HEK293T (cell line): ENCODE measurements around the gene TAF1C.

Source experiments
- BHLHE40 ChIP-seq: fragments of 450-650 bp; IDR thresholded peaks from 2 replicates; pipeline ENCODE4 v1.6.1; 2016; ENCODE audit warnings: mild to moderate bottlenecking, moderate library complexity, borderline replicate concordance
- ELF4 ChIP-seq: fragments of 450-650 bp; IDR thresholded peaks from 2 replicates; pipeline ENCODE4 v1.6.1; 2017; ENCODE audit warnings: antibody characterized with exemption
- FOXA1 ChIP-seq: fragments of 450-650 bp; IDR thresholded peaks from 2 replicates; pipeline ENCODE4 v1.6.1; 2016; ENCODE audit warnings: mild to moderate bottlenecking
- FOXK2 ChIP-seq: fragments of 450-650 bp; IDR thresholded peaks from 2 replicates; pipeline ENCODE4 v1.6.1; 2016; ENCODE audit warnings: mild to moderate bottlenecking
- HDGF ChIP-seq: fragments of 450-650 bp; IDR thresholded peaks from 2 replicates; pipeline ENCODE4 v1.6.1; 2017; ENCODE audit warnings: antibody characterized with exemption, borderline replicate concordance
- SP1 ChIP-seq: fragments of 450-650 bp; IDR thresholded peaks from 2 replicates; pipeline ENCODE4 v1.6.1; 2017
- SUZ12 ChIP-seq: fragments of 450-650 bp; IDR thresholded peaks from 2 replicates; pipeline ENCODE4 v1.6.1; 2016; ENCODE audit warnings: mild to moderate bottlenecking
- ZNF384 ChIP-seq: fragments of 450-650 bp; IDR thresholded peaks from 2 replicates; pipeline ENCODE4 v1.6.1; 2016

DNA sequence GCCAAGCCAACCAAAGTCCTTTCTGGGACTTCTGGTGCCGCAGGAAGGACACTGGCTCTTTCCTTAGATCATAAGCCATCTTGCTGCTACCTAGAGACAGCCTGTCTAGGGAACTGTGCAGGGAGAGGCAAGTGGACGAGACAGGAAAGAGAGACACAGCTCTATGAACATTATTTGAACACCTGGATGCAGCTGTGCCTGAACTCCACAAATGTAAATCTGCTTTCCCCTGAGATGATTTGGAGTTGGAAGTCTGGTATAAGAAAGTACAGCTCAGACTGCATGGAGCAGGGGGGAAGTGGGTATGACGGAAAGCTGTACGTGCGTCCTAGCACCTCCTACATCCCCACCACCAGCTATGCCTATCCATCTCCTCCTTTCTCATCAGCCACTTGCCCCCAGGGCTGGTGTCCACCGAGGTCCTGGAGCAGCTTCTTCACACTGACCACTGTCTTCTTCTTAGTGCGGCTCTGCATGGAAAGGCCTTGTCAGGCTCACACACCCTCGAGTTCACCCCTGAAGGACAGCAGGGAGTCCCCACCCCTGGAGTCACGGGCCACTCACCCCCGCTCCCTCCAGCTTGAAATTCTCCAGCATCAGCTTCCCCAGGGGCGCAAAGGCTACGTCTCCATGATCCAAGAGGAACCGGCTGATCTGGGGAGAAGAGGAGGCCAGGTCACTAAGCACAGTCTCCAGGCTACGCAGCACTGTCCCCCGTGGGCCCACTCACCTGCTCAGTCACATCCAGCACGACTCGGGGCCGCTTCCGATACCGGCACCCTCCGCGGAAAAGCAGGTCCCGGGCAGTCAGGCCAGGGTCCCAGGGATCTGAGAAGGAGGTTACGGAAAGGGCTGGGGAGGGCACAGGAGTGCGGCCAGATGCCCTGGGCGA is 3.9 kb downstream of the TAF1C start:
- TF ChIP-seq SP1 (no peak), BHLHE40 (no peak), FOXA1 (no peak), ELF4 (no peak), ZNF384 (no peak), FOXK2 (no peak), SUZ12 (no peak), HDGF (no peak)
